ENCODE results near the gene NCS1.

NCS1 gene

DNA sequence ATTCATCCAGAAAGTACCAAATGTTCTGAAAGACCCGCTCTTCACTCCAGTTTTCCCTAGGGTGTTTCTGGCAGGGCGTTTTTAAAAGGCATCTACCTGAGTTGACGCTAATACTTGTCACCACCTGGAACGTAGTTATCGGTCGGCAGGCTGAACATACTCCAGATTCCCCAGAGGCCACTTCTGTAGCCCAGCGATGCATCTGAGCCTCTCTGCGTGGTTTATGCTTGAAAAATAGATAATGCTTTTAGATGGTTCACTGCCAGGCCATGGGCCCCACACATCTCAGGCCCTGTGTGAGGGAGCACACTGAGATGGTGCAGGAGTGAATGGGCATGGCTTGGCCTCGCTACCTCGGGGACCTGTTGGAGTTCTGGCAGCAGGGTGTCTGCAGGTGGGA is 33.0 kb upstream of the NCS1 start:
- no peak for TF ChIP-seq CTCF (IDR thresholded peaks at IDR 0.05; ENCODE audit: extremely low read depth, insufficient read depth, missing control alignments)
- in situ Hi-C loops (cut with MboI; ENCODE audit: low pct_unique_long_range_greater_than_20kb, low sequenced_read_pairs, unreplicated experiment): no loop called here

GRCh38 chr9:130140706-130141105 is 31.5 kb upstream of the NCS1 start:
- in situ Hi-C loops (cut with MboI; ENCODE audit: low pct_unique_long_range_greater_than_20kb, low sequenced_read_pairs, unreplicated experiment): no loop called here
- no peak for TF ChIP-seq CTCF (IDR thresholded peaks at IDR 0.05; ENCODE audit: extremely low read depth, insufficient read depth, missing control alignments)
- no peak for DNase-seq (ENCODE audit: low spot score)

More for the DNA sequence above, 33.0 kb upstream of the NCS1 start:
- no peak for DNase-seq (ENCODE audit: low spot score)

- DNase-seq (ENCODE audit: low spot score): no peak
- in situ Hi-C loops (cut with MboI; ENCODE audit: low pct_unique_long_range_greater_than_20kb, low sequenced_read_pairs, unreplicated experiment): no loop called here
- TF ChIP-seq CTCF (IDR thresholded peaks at IDR 0.05; ENCODE audit: extremely low read depth, insufficient read depth, missing control alignments): no peak
These were observed 30.1 kb upstream of the NCS1 start for GRCh38 chr9:130142056-130142455.

DNA sequence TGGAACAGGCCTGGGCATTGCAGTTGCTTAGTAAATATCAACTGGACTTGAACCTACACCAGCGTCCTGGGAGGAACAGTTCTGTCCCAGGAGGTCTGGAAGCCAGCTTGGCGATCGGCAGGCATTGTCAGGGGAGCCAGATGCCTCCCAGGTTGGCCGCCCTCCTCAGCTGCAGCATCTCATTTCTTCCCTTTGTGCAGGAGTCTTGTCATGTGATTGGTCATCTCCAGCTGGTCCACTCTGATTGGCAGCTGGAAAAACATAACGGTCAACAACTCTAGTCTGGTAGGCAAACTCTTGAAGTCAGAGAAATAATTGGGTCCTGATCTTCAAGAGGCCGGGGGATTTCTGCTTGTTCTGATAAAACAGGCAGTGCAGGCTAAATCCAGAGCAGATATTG is 29.6 kb upstream of the NCS1 start:
- in situ Hi-C loops (cut with MboI; ENCODE audit: low pct_unique_long_range_greater_than_20kb, low sequenced_read_pairs, unreplicated experiment): no loop called here
- no peak for TF ChIP-seq CTCF (IDR thresholded peaks at IDR 0.05; ENCODE audit: extremely low read depth, insufficient read depth, missing control alignments)
- no peak for DNase-seq (ENCODE audit: low spot score)

DNA sequence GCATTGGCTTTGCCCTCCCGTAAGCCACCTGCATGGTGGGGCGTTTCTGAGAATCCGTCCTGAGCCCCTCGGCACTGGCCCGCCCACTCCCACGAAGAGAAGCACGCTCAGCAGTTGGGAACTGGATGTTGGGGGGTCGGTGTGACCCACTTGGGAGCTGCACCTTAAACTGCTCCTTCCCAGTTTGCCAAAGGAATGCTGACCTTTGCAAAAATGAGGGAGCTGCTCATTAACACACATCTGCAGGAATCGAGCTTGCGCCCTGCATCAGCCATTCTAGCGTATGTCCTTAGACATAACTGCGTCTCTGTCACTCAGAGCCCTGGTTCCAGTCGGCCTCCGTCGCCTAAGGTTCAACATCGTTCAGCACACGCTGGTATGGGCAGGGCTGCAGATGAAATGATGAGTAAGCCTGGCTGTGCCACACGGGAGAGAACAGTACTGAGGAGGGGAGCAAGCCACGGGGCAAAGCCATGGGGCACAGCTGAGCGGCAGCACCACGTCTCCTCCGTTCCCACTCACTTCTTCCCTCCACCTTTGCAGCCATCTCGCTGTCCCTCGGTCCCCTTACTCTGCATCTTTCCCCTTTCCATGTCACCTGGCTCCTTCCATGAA is 28.8 kb upstream of the NCS1 start:
- in situ Hi-C loops (cut with MboI; ENCODE audit: low pct_unique_long_range_greater_than_20kb, low sequenced_read_pairs, unreplicated experiment): no loop called here
- no peak for TF ChIP-seq CTCF (IDR thresholded peaks at IDR 0.05; ENCODE audit: extremely low read depth, insufficient read depth, missing control alignments)
- DNase-seq (ENCODE audit: low spot score): no peak

- DNase-seq (ENCODE audit: low spot score): no peak
- in situ Hi-C loops (cut with MboI; ENCODE audit: low pct_unique_long_range_greater_than_20kb, low sequenced_read_pairs, unreplicated experiment): no loop called here
- TF ChIP-seq CTCF (IDR thresholded peaks at IDR 0.05; ENCODE audit: extremely low read depth, insufficient read depth, missing control alignments): no peak
These were observed 28.2 kb upstream of the NCS1 start for GRCh38 chr9:130143958-130144366.

- in situ Hi-C loops (cut with MboI; ENCODE audit: low pct_unique_long_range_greater_than_20kb, low sequenced_read_pairs, unreplicated experiment): no loop called here
- DNase-seq (ENCODE audit: low spot score): no peak
- TF ChIP-seq CTCF (IDR thresholded peaks at IDR 0.05; ENCODE audit: extremely low read depth, insufficient read depth, missing control alignments): no peak
These were observed 27.5 kb upstream of the NCS1 start for GRCh38 chr9:130144703-130145102.

Measured in GM13977 (cell line).